Right ventricle myocardium superior (tissue), 1 donor: ENCODE data around the gene B4GALT7. TPM values are rescaled to one million over a fixed set of nuclear protein-coding genes. Genes with fewer than 3 reads are reported as not detected.
"Not testable (repeated sequence)": the region's sequence is repeated elsewhere in the genome, so short reads cannot be mapped to it uniquely, and the experiment has no call there.

Experiments
- ATAC-seq: fragments of 200-7000 bp; cut with Tn5 transposase; one replicate; pipeline ENCODE4 v1.9.1; 2020; ENCODE audit warnings: mild to moderate bottlenecking; ENCODE audit not compliant: poor library complexity
- DNase-seq: peaks from one replicate; pipeline ENCODE4 v3.0.0-alpha.2; 2020
- intact Hi-C: fragments of 100-400 bp; cut with DNase I; formaldehyde crosslinking; loops from one replicate; pipeline ENCODE4 v1.11.2; 2022
- total RNA-seq: library from RNA; stranded (reverse); fragmentation: NEBNext Ultra II Directional; extraction: Animal tissue kit (Norgen Biotek cat#: 25700); gene quantifications from one replicate; pipeline ENCODE4 v1.2.1, GENCODE V29; 2021
- donor health status: DM: no; HTN: yes; CAD: no; lungs with severe emphysema.

B4GALT7 gene
- total RNA-seq, 1 donor from 2014 or later = 12.9 TPM

DNA sequence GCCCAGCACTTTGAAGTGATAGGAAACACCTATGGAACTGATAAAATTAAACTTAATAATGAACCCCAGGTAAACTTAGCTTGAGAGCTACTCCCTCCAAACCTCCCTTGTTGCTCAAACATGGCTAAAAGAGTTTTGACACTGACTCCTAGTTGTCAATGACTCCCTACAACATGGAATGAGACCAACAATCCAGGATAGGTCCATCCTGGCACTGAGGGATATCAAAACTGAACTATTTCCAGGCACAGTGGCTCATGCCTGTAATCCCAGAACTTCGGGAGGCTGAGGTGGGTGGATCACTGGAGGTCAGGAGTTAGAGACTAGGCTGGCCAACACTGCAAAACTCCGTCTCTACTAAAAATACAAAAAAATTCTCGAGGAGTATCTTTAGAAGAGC, 58.6 kb downstream of the B4GALT7 start:
- ATAC-seq, intact Hi-C loops: not testable (repeated sequence)

More for the DNA sequence above, 58.6 kb downstream of the B4GALT7 start:
- DNase-seq = not testable (repeated sequence)

Other genes starting within 250 kb of the B4GALT7 start
- 56.8 TPM for gene LMAN2, start 248.5 kb upstream of the B4GALT7 start, total RNA-seq
- gene RGS14, start 242.2 kb upstream of the B4GALT7 start, total RNA-seq = 2.4 TPM
- gene SLC34A1, start 215.7 kb upstream of the B4GALT7 start, total RNA-seq = not detected
- not detected for gene PFN3, start 199.5 kb upstream of the B4GALT7 start, total RNA-seq
- gene F12, start 190.6 kb upstream of the B4GALT7 start, total RNA-seq = not detected
- 16.0 TPM for gene GRK6, start 173.5 kb upstream of the B4GALT7 start, total RNA-seq
- 0.59 TPM for gene PRR7, start 153.3 kb upstream of the B4GALT7 start, total RNA-seq
- gene DBN1, start 126.5 kb upstream of the B4GALT7 start, total RNA-seq = 24.2 TPM
- gene PDLIM7, start 102.5 kb upstream of the B4GALT7 start, total RNA-seq = 37.0 TPM
- 4.2 TPM for gene DOK3, start 90.3 kb upstream of the B4GALT7 start, total RNA-seq
- gene DDX41, start 83.2 kb upstream of the B4GALT7 start, total RNA-seq = 22.6 TPM
- gene FAM193B, start 45.6 kb upstream of the B4GALT7 start, total RNA-seq = 23.2 TPM
- 61.0 TPM for gene TMED9, start 7.9 kb upstream of the B4GALT7 start, total RNA-seq
- gene FAM153A, start 182.8 kb downstream of the B4GALT7 start, total RNA-seq = 0.56 TPM